Occipital lobe (tissue), 2 donors: ENCODE measurements around the gene DCBLD1. TPM values are rescaled to one million over a fixed set of nuclear protein-coding genes. Genes with fewer than 3 reads are reported as not detected.

ENCODE experiments used
- small RNA-seq: library from RNA; depleted of rRNA; stranded (forward); fragments of <200 nt; gene quantifications from one replicate; pipeline ENCODE3, GENCODE V24; 2014
- total RNA-seq: library from RNA; depleted of rRNA; stranded (reverse); fragments of >200 nt; gene quantifications from one replicate; pipeline ENCODE4 v1.2.3, GENCODE V29; 2014

The DCBLD1 gene
- total RNA-seq, 1 donor from 2014 or later, result 15.3 TPM

Small RNA genes within 50 kb of the gene (small RNA-seq; reads per million reads assigned to genes)
- not detected for gene RNU6-253P

Other genes with a start within 250 kb of the DCBLD1 start
- not detected for gene VGLL2, start 217.1 kb upstream of the DCBLD1 start, total RNA-seq
- under 0.01 TPM for gene ROS1, start 56.7 kb upstream of the DCBLD1 start, total RNA-seq
- gene GOPC, start 119.8 kb downstream of the DCBLD1 start, total RNA-seq, result 83.8 TPM
- 37.7 TPM for gene NUS1, start 192.8 kb downstream of the DCBLD1 start, total RNA-seq